OCI-LY3 (cell line): ENCODE measurements around the gene ARL1.

ENCODE experiments used
- CTCF ChIP-seq: fragments of 200-600, 300-600 bp; sonication (generic); IDR thresholded peaks from 2 replicates; pipeline ENCODE4 v1.5.1; 2014; ENCODE audit warnings: antibody characterized with exemption, low read length, low read depth
- EZH2phosphoT487 ChIP-seq: fragments of 200-600 bp; shearing (Covaris generic); IDR thresholded peaks from 2 replicates; pipeline ENCODE4 v1.6.1; 2018; ENCODE audit warnings: antibody characterized with exemption, mixed run types, low read depth

DNA sequence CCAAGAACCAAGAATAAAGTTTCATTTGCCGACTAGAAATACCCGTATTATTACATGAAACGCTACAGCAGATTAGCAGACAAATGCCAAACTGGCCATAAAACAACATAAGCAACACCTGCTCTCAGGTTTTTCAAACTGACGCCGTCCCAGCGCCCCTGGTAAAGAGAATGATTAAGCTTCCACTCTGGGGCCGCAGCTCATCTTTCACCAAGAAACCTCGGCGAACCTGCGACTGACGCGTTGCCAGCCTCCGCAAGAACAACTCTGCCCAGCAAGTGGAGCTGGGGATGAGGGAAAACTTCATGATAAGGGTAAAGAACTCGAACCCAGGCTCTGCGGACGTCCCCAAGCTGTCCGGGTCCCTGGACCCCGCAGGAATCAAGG is 530 bp downstream of the ARL1 start:
- TF ChIP-seq CTCF = no peak
- no peak for TF ChIP-seq EZH2phosphoT487
